ENCODE measurements around the gene ZKSCAN2.

DNA sequence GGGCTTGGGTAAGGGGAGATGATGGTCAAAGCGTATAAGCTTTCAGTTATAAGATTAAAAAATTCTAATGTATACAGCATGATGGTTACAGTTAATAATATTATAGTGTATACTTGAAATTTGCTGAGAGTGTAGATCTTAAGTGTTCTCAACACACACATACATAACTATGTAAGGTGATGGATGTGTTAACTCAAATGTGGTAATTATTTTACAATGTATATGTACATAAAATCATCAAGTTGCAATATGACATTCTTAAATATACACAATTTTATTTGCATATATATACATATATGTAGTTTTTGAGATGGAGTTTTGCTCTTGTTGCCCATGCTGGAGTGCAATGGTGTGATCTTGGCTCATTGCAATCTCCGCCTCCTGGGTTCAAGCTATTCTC, 7.2 kb downstream of the ZKSCAN2 start:
- TF ChIP-seq, protein P1, sequence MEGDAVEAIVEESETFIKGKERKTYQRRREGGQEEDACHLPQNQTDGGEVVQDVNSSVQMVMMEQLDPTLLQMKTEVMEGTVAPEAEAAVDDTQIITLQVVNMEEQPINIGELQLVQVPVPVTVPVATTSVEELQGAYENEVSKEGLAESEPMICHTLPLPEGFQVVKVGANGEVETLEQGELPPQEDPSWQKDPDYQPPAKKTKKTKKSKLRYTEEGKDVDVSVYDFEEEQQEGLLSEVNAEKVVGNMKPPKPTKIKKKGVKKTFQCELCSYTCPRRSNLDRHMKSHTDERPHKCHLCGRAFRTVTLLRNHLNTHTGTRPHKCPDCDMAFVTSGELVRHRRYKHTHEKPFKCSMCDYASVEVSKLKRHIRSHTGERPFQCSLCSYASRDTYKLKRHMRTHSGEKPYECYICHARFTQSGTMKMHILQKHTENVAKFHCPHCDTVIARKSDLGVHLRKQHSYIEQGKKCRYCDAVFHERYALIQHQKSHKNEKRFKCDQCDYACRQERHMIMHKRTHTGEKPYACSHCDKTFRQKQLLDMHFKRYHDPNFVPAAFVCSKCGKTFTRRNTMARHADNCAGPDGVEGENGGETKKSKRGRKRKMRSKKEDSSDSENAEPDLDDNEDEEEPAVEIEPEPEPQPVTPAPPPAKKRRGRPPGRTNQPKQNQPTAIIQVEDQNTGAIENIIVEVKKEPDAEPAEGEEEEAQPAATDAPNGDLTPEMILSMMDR (IDR thresholded peaks at IDR 0.05; ENCODE audit: low read depth, low read length, missing input control), result no peak
- TF ChIP-seq, protein P2, sequence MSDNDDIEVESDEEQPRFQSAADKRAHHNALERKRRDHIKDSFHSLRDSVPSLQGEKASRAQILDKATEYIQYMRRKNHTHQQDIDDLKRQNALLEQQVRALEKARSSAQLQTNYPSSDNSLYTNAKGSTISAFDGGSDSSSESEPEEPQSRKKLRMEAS (IDR thresholded peaks at IDR 0.05), result no peak
- TF ChIP-seq FOXA1 (IDR thresholded peaks at IDR 0.05) (no peak), GABPA (IDR thresholded peaks at IDR 0.05 in 1 of 2, conservative IDR thresholded peaks at IDR 0.05 in 1 of 2) (no peak), TAF1 (conservative IDR thresholded peaks at IDR 0.05) (no peak), YY1 (IDR thresholded peaks at IDR 0.05) (no peak), RAD21 (IDR thresholded peaks at IDR 0.05) (no peak), JUND (IDR thresholded peaks at IDR 0.05) (no peak), NR2F2 (IDR thresholded peaks at IDR 0.05) (no peak)
- TF ChIP-seq, protein P3, sequence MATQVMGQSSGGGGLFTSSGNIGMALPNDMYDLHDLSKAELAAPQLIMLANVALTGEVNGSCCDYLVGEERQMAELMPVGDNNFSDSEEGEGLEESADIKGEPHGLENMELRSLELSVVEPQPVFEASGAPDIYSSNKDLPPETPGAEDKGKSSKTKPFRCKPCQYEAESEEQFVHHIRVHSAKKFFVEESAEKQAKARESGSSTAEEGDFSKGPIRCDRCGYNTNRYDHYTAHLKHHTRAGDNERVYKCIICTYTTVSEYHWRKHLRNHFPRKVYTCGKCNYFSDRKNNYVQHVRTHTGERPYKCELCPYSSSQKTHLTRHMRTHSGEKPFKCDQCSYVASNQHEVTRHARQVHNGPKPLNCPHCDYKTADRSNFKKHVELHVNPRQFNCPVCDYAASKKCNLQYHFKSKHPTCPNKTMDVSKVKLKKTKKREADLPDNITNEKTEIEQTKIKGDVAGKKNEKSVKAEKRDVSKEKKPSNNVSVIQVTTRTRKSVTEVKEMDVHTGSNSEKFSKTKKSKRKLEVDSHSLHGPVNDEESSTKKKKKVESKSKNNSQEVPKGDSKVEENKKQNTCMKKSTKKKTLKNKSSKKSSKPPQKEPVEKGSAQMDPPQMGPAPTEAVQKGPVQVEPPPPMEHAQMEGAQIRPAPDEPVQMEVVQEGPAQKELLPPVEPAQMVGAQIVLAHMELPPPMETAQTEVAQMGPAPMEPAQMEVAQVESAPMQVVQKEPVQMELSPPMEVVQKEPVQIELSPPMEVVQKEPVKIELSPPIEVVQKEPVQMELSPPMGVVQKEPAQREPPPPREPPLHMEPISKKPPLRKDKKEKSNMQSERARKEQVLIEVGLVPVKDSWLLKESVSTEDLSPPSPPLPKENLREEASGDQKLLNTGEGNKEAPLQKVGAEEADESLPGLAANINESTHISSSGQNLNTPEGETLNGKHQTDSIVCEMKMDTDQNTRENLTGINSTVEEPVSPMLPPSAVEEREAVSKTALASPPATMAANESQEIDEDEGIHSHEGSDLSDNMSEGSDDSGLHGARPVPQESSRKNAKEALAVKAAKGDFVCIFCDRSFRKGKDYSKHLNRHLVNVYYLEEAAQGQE (IDR thresholded peaks at IDR 0.05), result no peak
